Lower leg skin (tissue), 4 donors: ENCODE measurements around the gene AQP1. TPM values are rescaled to one million over a fixed set of nuclear protein-coding genes. Genes with fewer than 3 reads are reported as not detected.

Source experiments
- DNase-seq, 2 donors: peaks; one replicate each; pipeline ENCODE4 v3.0.0-alpha.2; 2019; ENCODE audit warnings: low spot score in 2 of 2
- H3K4me3 ChIP-seq: fragments of 200-600 bp; sonication (generic); 2 replicates; pipeline ENCODE4 v1.5.1; 2017; ENCODE audit warnings: mild to moderate bottlenecking, low read depth; ENCODE audit not compliant: poor library complexity, severe bottlenecking
- POLR2A ChIP-seq, 2 donors: fragments of 450-650 bp; IDR thresholded peaks; one replicate each; pipeline ENCODE4 v1.6.1; 2016 to 2017; ENCODE audit warnings: antibody characterized with exemption in 2 of 2, mild to moderate bottlenecking in 1 of 2, moderate library complexity in 1 of 2
- WGBS, 2 donors: methylation state at CpG; one replicate each; pipeline ENCODE4 v1.1.5; 2018; 5-methylcytosine and 5-hydroxymethylcytosine counted together
- intact Hi-C: fragments of 100-400 bp; cut with DNase I; formaldehyde crosslinking; loops from one replicate; pipeline ENCODE4 v1.15.0; 2023; ENCODE audit warnings: low total_unique reads
- total RNA-seq, 4 donors: library from RNA; depleted of rRNA; stranded (reverse); fragments of >200 nt; gene quantifications; one replicate each; pipeline ENCODE4 v1.1.0, GENCODE V29; 2016
- TF ChIP-seq, protein P1 (sequence below), 3 donors: fragments of 450-650 bp; IDR thresholded peaks; one replicate each; pipeline ENCODE4 v1.5.1; 2016; ENCODE audit warnings: antibody characterized with exemption in 3 of 3, mild to moderate bottlenecking in 3 of 3, moderate library complexity in 2 of 3

Gene AQP1
- total RNA-seq, 4 donors from 2014 or later = 50.7 to 247 (median 103) TPM

- WGBS, 2 donors = 84 to 88% methylated on average over 6 of the region's 6 CpGs
- TF ChIP-seq, protein P1, sequence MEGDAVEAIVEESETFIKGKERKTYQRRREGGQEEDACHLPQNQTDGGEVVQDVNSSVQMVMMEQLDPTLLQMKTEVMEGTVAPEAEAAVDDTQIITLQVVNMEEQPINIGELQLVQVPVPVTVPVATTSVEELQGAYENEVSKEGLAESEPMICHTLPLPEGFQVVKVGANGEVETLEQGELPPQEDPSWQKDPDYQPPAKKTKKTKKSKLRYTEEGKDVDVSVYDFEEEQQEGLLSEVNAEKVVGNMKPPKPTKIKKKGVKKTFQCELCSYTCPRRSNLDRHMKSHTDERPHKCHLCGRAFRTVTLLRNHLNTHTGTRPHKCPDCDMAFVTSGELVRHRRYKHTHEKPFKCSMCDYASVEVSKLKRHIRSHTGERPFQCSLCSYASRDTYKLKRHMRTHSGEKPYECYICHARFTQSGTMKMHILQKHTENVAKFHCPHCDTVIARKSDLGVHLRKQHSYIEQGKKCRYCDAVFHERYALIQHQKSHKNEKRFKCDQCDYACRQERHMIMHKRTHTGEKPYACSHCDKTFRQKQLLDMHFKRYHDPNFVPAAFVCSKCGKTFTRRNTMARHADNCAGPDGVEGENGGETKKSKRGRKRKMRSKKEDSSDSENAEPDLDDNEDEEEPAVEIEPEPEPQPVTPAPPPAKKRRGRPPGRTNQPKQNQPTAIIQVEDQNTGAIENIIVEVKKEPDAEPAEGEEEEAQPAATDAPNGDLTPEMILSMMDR (IDR thresholded peaks at IDR 0.05) = no peak
- no peak for TF ChIP-seq POLR2A (IDR thresholded peaks at IDR 0.05)
- no peak for DNase-seq
- H3K4me3 ChIP-seq = no peak overlapping the region
- intact Hi-C loops = no loop called here
Observed at GRCh38 chr7:30934732-30935568, 23.3 kb downstream of the AQP1 start.

- intact Hi-C loops = no loop called here
- no peak overlapping the region for H3K4me3 ChIP-seq
- 91 to 94% methylated on average over 3 of the region's 3 CpGs for WGBS, 2 donors
- no peak for TF ChIP-seq POLR2A (IDR thresholded peaks at IDR 0.05)
- TF ChIP-seq, protein P1 (IDR thresholded peaks at IDR 0.05) = no peak
- DNase-seq = no peak
Observed at GRCh38 chr7:30935569-30935877, 23.9 kb downstream of the AQP1 start.

- no peak overlapping the region for H3K4me3 ChIP-seq
- DNase-seq = no peak
- TF ChIP-seq, protein P1 (IDR thresholded peaks at IDR 0.05) = no peak
- no peak for TF ChIP-seq POLR2A (IDR thresholded peaks at IDR 0.05)
- intact Hi-C loops = no loop called here
Observed at GRCh38 chr7:30936650-30937245, 25.1 kb downstream of the AQP1 start.

DNA sequence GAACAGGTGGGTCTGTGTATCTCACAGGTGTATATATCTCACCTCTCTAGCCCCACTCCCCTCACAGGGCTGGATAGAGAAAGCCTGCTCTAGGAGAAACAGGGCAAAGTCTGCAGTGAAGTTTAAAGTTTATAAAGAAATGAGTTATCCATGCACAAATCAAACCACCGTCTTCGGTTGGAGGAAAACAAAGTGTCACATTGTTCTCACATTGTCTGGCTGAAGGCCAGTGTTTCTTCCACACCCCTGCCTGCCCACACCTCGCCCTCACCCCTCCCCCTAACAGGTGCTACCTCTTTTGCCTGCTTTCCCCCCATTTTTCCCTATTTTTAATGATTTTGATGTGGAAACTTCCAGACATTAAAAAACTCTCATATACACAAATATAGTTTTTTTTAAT is 25.8 kb downstream of the AQP1 start:
- WGBS, 2 donors = 39 to 43% methylated on average over 3 of the region's 3 CpGs
- intact Hi-C loops = no loop called here
- no peak for TF ChIP-seq POLR2A (IDR thresholded peaks at IDR 0.05)
- TF ChIP-seq, protein P1 (IDR thresholded peaks at IDR 0.05) = no peak
- no peak overlapping the region for H3K4me3 ChIP-seq
- DNase-seq = no peak

- no peak for TF ChIP-seq POLR2A (IDR thresholded peaks at IDR 0.05)
- TF ChIP-seq, protein P1 (IDR thresholded peaks at IDR 0.05) = no peak
- no peak overlapping the region for H3K4me3 ChIP-seq
- intact Hi-C loops = no loop called here
- WGBS, 2 donors = 13 to 23% methylated on average over 21 to 24 of the region's 25 CpGs
- peak; percentile 57 to 95 for DNase-seq
Observed at GRCh38 chr7:30938435-30939316, 27.0 kb downstream of the AQP1 start.
